Neuronal stem cell (in vitro differentiated cells): Measurements from ENCODE around the gene BDP1.
"Not testable (repeated sequence)": the region's sequence is repeated elsewhere in the genome, so short reads cannot be mapped to it uniquely, and the experiment has no call there.

Experiments
- DNase-seq: peaks from one replicate; pipeline ENCODE4 v3.0.0-alpha.2; 2013; ENCODE audit warnings: low spot score
- H2AFZ ChIP-seq: one replicate; pipeline ENCODE4 v1.6.1; 2013; ENCODE audit warnings: mild to moderate bottlenecking, low read length, inconsistent platforms
- H2AK5ac ChIP-seq: 2 replicates; pipeline ENCODE4 v1.6.1; 2013; ENCODE audit warnings: low read depth, mild to moderate bottlenecking, inconsistent platforms, low read length, moderate library complexity, mixed read lengths
- H2BK120ac ChIP-seq: 2 replicates; pipeline ENCODE4 v1.6.1; 2013; ENCODE audit warnings: low read depth, mild to moderate bottlenecking, inconsistent platforms, low read length, moderate library complexity, mixed read lengths
- H2BK12ac ChIP-seq: one replicate; pipeline ENCODE4 v1.6.1; 2013; ENCODE audit warnings: low read length, inconsistent platforms
- H2BK15ac ChIP-seq: 2 replicates; pipeline ENCODE4 v1.6.1; 2013; ENCODE audit warnings: mild to moderate bottlenecking, low read length, inconsistent platforms, mixed read lengths
- H2BK5ac ChIP-seq: one replicate; pipeline ENCODE4 v1.6.1; 2013; ENCODE audit warnings: inconsistent platforms, mild to moderate bottlenecking, low read length, moderate library complexity
- H3K14ac ChIP-seq: one replicate; pipeline ENCODE4 v1.6.1; 2013; ENCODE audit warnings: low read length, inconsistent platforms
- H3K18ac ChIP-seq: 2 replicates; pipeline ENCODE4 v1.6.1; 2013; ENCODE audit warnings: low read length, inconsistent platforms
- H3K23ac ChIP-seq: 2 replicates; pipeline ENCODE4 v1.6.1; 2013; ENCODE audit warnings: low read depth, mild to moderate bottlenecking, mixed read lengths, low read length, inconsistent platforms; ENCODE audit not compliant: poor library complexity
- H3K27ac ChIP-seq: replicated peaks from 3 replicates; pipeline ENCODE4 v1.5.1; 2013; ENCODE audit warnings: low read length, inconsistent platforms
- H3K27me3 ChIP-seq, 3 experiments: 2 replicates each; pipeline ENCODE4 v1.6.1; 2013; ENCODE audit warnings: low read length in 3 of 3, mild to moderate bottlenecking in 2 of 3, inconsistent platforms in 1 of 3, low read depth in 1 of 3, mixed read lengths in 1 of 3, moderate library complexity in 1 of 3; ENCODE audit not compliant: control insufficient read depth in 3 of 3, insufficient read depth in 3 of 3
- H3K36me3 ChIP-seq, 2 donors: replicated peaks in 1 of 2; 2 replicates each; pipeline ENCODE4 v1.6.1; 2013; ENCODE audit warnings: low read length in 2 of 2; ENCODE audit not compliant: control insufficient read depth in 2 of 2, insufficient read depth in 2 of 2
- H3K4ac ChIP-seq: 2 replicates; pipeline ENCODE4 v1.6.1; 2013; ENCODE audit warnings: inconsistent platforms, mild to moderate bottlenecking, low read length, moderate library complexity
- H3K4me1 ChIP-seq, 2 donors: 1 replicate in 1 of 2; 2 replicates in 1 of 2; pipeline ENCODE4 v1.6.1; 2013; ENCODE audit warnings: low read length in 2 of 2, low read depth in 1 of 2; ENCODE audit not compliant: control insufficient read depth in 2 of 2, insufficient read depth in 1 of 2
- H3K4me2 ChIP-seq: one replicate; pipeline ENCODE4 v1.6.1; 2013; ENCODE audit warnings: mild to moderate bottlenecking, low read length, inconsistent platforms; ENCODE audit not compliant: insufficient read depth, poor library complexity, severe bottlenecking
- H3K4me3 ChIP-seq, 2 donors: 2 replicates each; pipeline ENCODE4 v1.5.1; 2013; ENCODE audit warnings: low read length in 2 of 2, mild to moderate bottlenecking in 2 of 2, inconsistent platforms in 1 of 2, moderate library complexity in 1 of 2
- H3K79me1 ChIP-seq: one replicate; pipeline ENCODE4 v1.6.1; 2013; ENCODE audit warnings: low read depth, mild to moderate bottlenecking, inconsistent platforms, low read length, moderate library complexity
- H3K9ac ChIP-seq: one replicate; pipeline ENCODE4 v1.6.1; 2013; ENCODE audit warnings: mild to moderate bottlenecking, low read depth, low read length, inconsistent platforms; ENCODE audit not compliant: poor library complexity
- H3K9me3 ChIP-seq, 2 donors: replicated peaks in 1 of 2; 2 replicates each; pipeline versions ENCODE3 to v1.6.1; 2013; ENCODE audit warnings: low read length in 2 of 2, mild to moderate bottlenecking in 2 of 2, inconsistent platforms in 1 of 2, low read depth in 1 of 2, mixed read lengths in 1 of 2, moderate library complexity in 1 of 2; ENCODE audit not compliant: control insufficient read depth in 2 of 2, insufficient read depth in 1 of 2
- H4K8ac ChIP-seq: one replicate; pipeline ENCODE4 v1.6.1; 2013; ENCODE audit warnings: low read depth, mild to moderate bottlenecking, inconsistent platforms, low read length, moderate library complexity
- H4K91ac ChIP-seq: one replicate; pipeline ENCODE4 v1.6.1; 2013; ENCODE audit warnings: low read length, low read depth, mild to moderate bottlenecking, inconsistent platforms; ENCODE audit not compliant: poor library complexity
- WGBS, 2 donors: extraction: QIAGEN DNeasy Blood & Tissue Kit; methylation state at CpG; one replicate each; pipeline ENCODE4 v1.1.7; 2013; ENCODE audit warnings: missing lambda C conversion rate in 2 of 2, mixed read lengths in 1 of 2; ENCODE audit not compliant: insufficient read length in 2 of 2, insufficient replicate concordance in 1 of 2; ENCODE audit errors: extremely low coverage in 2 of 2; 5-methylcytosine and 5-hydroxymethylcytosine counted together

Gene BDP1

GRCh38 chr5:71421278-71421677 is 34.2 kb upstream of the BDP1 start:
- H2BK120ac ChIP-seq, H3K27ac ChIP-seq, H3K18ac ChIP-seq, H3K9ac ChIP-seq, H3K36me3 ChIP-seq, H3K4me3 ChIP-seq, H3K23ac ChIP-seq, H3K79me1 ChIP-seq, H3K9me3 ChIP-seq, H2BK12ac ChIP-seq, H3K14ac ChIP-seq, H3K4me1 ChIP-seq, H2BK5ac ChIP-seq, H3K4ac ChIP-seq, H2AFZ ChIP-seq, H4K91ac ChIP-seq, H2BK15ac ChIP-seq, H3K4me2 ChIP-seq, H4K8ac ChIP-seq, H2AK5ac ChIP-seq, DNase-seq: not testable (repeated sequence)
- peaks cover 0 to 11% (median 0%) of the 10 kb centered on the region in 3 experiments for H3K27me3 ChIP-seq
- no CpG with 5 or more reads among the region's 1 CpG for WGBS, 2 donors

GRCh38 chr5:71423896-71424295 is 31.6 kb upstream of the BDP1 start:
- H3K18ac ChIP-seq, H2AK5ac ChIP-seq, H4K8ac ChIP-seq, H3K4me3 ChIP-seq, H2BK12ac ChIP-seq, H3K4me2 ChIP-seq, H3K14ac ChIP-seq, H3K23ac ChIP-seq, H3K27me3 ChIP-seq, H2BK5ac ChIP-seq, H2BK15ac ChIP-seq, H2AFZ ChIP-seq, H3K79me1 ChIP-seq, H3K4me1 ChIP-seq, DNase-seq, H2BK120ac ChIP-seq, H3K9me3 ChIP-seq, H4K91ac ChIP-seq, H3K4ac ChIP-seq, H3K27ac ChIP-seq, H3K36me3 ChIP-seq, H3K9ac ChIP-seq: not testable (repeated sequence)
- WGBS, 2 donors, result no CpG with 5 or more reads among the region's 3 CpGs

GRCh38 chr5:71426686-71427474 is 28.6 kb upstream of the BDP1 start:
- no CpG with 5 or more reads among the region's 2 CpGs for WGBS, 2 donors
- H2BK120ac ChIP-seq, H4K91ac ChIP-seq, H3K27me3 ChIP-seq, H3K9me3 ChIP-seq, H3K4me3 ChIP-seq, H2AFZ ChIP-seq, H2BK12ac ChIP-seq, H3K4me2 ChIP-seq, H3K36me3 ChIP-seq, H3K14ac ChIP-seq, H3K79me1 ChIP-seq, H2BK15ac ChIP-seq, H3K4me1 ChIP-seq, H4K8ac ChIP-seq, H3K4ac ChIP-seq, H3K9ac ChIP-seq, H2BK5ac ChIP-seq, H3K23ac ChIP-seq, H2AK5ac ChIP-seq, H3K27ac ChIP-seq, DNase-seq, H3K18ac ChIP-seq: not testable (repeated sequence)

- H4K91ac ChIP-seq, H3K23ac ChIP-seq, H3K9me3 ChIP-seq, H2AK5ac ChIP-seq, H3K36me3 ChIP-seq, H2BK120ac ChIP-seq, H3K27ac ChIP-seq, H2BK12ac ChIP-seq, H2BK15ac ChIP-seq, H2BK5ac ChIP-seq, H3K4me3 ChIP-seq, H4K8ac ChIP-seq, H3K4me1 ChIP-seq, H3K4ac ChIP-seq, H3K4me2 ChIP-seq, H3K27me3 ChIP-seq, H3K14ac ChIP-seq, DNase-seq, H2AFZ ChIP-seq, H3K9ac ChIP-seq, H3K18ac ChIP-seq, H3K79me1 ChIP-seq: not testable (repeated sequence)
- no CpG with 5 or more reads among the region's 3 CpGs for WGBS, 2 donors
Measured at GRCh38 chr5:71432410-71432809, 23.0 kb upstream of the BDP1 start.
